NOMO-1 treated with dmso at 0.1 percent for 144 hours (cell line): ENCODE results near the gene RD3L.
"Not testable (repeated sequence)": the region's sequence is repeated elsewhere in the genome, so short reads cannot be mapped to it uniquely, and the experiment has no call there.

Source experiments
- DNase-seq: peaks from one replicate; lab custom pipeline; 2025; ENCODE audit not compliant: unreplicated experiment; lab: John Stamatoyannopoulos, UW

The RD3L gene

GRCh38 chr14:103928011-103928890, 14.1 kb downstream of the RD3L start, which contains the start of gene TDRD9:
TDRD9 (plus strand) TSS chr14:103928456; CDS start chr14:103928510, 54 bp downstream.
- DNase-seq = no peak

DNA sequence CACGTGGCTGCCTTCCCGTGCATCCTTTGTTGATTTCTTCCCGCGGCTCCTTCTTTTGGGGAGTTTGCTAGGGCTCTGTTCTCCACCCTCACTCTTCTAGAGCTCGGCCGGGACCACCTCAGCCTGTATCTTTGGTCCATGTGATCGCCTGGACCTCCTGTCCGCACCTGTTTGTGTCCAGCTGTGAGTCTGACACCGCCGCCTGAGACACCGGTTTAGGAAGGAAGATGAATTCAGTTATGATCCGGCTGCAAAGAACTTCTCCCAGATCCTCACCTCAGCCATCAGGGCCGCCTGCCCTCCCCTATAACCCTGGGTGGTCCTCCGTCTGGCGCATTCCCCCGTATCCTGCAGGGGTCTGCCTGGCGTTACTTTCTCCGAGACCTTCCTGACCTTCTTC, 14.8 kb downstream of the RD3L start:
- DNase-seq = no peak

GRCh38 chr14:103925316-103925715, 17.0 kb downstream of the RD3L start:
- DNase-seq = no peak

DNA sequence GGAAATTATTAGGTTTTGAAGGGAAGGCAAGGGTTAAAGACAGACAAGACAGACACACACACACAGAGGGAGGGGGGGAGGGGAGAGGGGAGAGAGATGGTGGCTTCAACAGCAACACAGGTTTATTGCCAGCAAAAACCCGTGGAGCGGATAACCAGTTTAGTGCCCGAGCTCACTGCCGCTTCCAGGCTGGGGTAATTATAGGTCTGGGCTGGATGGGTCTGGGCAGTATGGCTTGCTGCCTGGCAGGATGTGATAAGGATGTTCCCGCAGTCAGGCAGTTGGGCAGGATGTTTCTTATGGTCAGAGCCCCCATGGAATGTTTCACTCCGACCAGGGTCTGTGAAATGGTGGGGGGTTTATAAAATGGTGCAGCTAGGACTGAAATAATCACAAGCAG, 18.5 kb downstream of the RD3L start:
- DNase-seq = no peak

GRCh38 chr14:103921855-103922200, 20.5 kb downstream of the RD3L start:
- not testable (repeated sequence) for DNase-seq

DNA sequence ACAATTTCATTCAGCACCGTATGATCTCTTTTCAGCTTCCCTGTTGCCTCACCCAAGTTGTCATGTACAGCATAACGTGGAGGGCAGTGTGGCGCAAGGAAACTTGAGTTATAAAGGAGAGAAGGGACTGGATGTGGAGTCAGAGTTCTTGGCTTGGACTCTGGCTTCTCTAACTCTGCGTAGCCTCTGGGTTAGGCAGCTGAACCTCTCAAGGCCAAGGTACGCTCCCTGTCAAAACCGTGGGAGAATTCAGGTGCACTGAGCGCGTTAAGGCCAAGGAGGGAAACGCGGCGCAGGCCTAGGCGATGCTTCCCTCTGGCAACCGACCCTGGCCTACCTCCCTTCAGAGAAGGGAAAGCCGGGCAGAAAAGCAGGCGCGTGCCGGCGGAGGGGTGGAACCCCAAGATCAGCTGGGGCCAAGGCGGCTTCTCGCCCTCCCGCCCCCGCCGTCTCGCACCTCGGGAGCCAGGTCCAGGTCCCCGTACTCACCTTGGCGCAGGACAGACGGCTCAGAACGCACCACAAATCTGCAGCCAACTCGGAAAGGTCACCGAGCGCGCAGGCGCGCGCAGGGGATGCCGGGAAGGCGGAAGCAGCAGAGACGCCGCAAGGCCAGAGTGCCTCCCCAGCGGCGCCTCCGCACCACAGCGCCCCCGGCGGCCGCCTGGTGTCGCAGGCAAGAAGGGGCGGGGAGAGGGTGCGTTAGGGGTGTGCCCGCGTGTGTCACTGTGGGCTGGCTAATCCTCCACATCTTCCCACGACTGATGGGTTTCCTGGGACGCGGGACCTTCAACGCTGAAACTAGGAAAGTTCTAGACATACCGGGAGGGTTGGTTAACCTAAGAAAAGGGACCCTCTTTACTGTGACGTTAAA, 21.1 kb downstream of the RD3L start:
- DNase-seq = peak; percentile 87

DNA sequence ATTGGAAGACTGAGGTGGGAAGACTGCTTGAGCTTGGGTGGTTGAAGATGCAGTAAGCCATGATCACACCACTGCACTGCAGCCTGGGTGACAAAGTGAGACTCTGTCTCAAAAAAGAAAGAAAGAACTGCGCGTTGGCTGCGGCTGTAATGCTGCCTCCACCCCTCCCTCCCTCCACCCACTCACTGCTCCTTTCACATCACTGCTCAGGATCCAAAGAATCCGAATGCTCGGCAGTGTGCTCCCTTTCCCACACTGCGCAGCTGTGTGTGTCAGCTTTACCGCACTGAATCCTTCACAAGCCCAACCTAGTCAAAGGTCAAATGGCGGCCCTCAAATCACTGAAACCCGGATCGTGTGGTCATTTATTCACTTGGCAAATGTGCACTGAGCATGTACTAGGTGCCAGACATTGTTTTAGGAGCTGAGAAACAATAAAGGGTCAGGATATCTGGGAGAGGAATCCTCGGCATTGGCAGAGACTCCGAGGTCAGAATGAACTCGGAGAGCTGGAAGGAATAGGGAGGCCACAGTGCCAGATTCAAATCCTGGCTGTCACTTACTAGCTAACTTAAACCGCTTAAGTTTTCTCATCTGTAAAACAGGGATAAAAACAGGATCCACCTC, 25.6 kb downstream of the RD3L start:
- DNase-seq = no peak

DNA sequence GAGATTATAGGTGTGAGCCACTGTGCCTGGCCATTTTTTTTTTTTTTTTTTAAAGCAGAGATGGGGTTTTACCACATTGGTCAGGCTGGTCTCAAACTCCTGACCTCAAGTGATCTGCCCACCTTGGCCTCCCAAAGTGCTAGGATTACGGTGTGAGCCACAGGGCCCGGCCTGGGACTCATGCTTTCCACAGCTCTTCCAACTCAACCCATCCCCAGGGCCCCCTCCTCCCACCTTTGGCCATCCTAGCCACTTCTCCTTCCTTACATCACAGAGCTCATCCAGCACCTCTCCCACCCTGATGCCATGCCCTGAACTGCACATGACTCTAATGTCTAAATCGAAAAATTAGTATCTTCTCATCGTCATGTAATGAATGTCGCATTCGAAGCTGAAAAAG, 26.7 kb downstream of the RD3L start:
- DNase-seq = no peak

DNA sequence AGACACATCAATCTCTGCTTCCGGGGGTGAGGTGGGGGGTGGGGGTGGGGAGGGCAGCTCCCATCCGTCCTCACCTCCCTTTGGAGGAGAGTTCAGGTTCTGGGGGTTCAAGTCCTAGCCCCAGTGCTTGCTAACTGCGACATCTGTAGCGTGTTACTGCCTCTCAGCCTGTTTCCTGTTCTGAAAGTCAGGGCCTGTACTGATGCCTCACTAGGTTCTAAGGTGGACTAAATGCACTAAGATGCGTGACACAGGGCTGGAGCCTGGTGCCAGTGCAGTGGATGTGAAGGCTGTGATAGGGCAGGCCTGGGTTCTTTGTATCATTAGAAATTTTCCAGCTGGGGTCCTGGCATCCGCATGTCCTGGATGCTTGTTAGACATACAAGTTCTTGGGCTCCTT, 31.3 kb downstream of the RD3L start:
- no peak for DNase-seq

DNA sequence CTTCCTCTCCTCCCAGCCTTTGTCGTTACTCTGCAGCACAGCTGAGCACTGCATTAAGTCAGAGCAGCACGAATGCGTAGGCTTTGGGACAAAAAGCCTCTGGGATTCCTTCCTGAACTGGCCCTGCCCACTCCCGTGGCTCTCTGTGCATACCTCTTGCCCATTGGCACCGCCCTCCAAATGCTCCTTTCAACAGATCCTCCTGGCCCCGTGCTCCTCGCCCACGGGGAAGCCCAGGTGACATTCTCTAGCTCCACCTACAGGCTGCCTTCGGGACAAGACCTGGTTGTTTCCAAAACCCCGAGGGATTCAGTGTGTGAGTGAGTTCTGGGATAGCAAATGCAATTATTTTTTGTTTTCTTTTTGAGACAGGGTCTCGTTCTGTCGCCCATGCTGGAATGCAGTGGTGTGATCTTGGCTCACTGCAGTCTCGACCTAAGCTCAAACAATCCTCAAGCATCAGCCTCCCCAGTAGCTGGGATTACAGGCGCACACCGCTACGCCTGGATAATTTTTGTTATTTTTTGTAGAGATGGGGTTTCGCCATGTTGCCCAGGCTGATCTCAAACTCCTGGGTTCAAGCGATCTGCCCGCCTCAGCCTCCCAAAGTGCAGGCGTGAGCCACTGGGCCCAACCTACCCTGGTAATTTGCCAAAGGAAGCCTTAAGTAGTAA, 31.9 kb downstream of the RD3L start:
- DNase-seq = peak; percentile 20

- DNase-seq = no peak
Observed at GRCh38 chr14:103909531-103910261, 32.6 kb downstream of the RD3L start.

GRCh38 chr14:103908580-103908979, 33.7 kb downstream of the RD3L start:
- no peak for DNase-seq

GRCh38 chr14:103905842-103906456, 36.4 kb downstream of the RD3L start:
- no peak for DNase-seq

GRCh38 chr14:103904493-103905107, 37.7 kb downstream of the RD3L start:
- DNase-seq = no peak

DNA sequence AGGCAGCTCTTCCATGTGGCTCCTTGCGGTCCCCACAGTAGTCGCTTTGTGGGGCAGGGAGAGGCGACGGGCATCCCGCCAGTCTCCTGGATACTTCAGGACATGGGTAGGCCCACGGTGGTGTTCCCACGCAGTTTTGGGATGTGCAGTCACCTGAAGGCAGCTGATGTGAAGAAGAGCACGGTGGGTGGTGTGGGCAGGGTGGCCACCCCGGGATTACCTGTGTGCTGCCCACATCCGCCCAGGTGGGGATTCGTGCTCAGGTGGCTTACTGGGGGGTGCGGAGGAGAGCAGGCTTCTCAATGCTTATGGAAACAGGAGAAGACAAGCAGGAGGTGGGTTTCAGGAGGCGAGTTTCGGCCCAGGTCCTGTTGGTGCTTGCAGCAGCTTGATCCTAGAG, 42.5 kb downstream of the RD3L start:
- no peak for DNase-seq

DNA sequence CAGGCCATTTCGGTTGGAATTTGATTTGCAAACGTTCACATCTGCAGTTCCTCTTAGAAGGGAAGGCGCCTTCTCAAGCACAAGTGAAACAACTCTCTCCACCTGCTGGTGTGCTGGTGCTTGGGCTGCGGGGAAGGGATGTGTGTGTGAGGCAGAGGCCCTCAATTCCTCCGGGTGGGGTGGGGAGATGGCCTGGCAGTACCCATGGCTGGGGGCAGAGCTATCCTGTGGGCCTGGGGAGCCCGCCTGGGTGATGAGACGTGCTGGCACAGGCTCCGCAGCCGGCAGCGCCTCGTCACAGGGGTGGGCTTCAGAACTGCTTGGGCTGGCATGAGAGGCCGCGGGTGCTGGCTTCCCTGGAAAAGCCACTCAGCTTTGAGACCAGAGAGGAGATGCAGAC, 43.0 kb downstream of the RD3L start:
- no peak for DNase-seq

DNA sequence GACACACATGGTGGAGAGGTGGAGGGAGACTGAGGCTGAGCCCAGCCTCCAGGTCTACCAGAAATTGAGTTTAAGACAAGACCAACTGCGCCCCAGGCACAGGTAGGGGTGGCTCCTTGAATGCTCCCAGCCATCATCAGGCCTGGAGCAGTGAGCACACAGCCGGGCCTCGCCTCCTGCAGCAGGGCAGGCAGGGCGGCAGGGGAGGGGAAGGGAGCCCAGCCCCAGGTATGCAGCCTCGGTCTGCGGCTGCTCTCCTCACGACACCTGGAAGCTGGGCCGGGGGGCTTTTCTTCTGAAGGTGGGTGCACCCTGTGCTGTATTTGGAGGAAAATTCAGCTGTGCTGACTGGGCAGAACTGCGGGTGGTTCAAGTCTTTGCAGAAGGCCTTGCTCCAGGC, 43.6 kb downstream of the RD3L start:
- DNase-seq = no peak

DNA sequence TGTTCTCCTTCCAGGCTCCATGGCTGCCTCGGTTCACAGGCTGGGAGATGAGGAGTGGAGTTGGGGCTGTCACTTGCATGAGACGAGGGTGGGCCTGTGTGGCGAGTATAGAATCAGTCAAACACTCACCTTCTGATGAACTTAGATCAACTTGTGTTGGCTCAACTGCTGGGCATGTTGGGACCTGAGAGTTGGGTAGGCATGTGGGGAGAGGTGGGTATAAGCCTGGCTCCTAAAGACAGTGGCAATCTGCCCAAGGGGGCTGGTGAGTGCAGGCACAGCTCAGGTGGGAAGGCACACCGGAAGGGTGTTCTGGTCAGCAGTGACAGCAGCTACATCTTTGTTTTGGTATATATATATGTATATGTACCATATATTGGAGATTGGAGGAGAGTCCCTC, 44.1 kb downstream of the RD3L start:
- DNase-seq = no peak
